Central memory CD4-positive, alpha-beta T cell (primary cell): ENCODE results near the gene DBNDD2.

ENCODE experiments used
- DNase-seq: peaks from one replicate; pipeline ENCODE4 v3.0.0; 2022
- total RNA-seq, 3 experiments: gene quantifications; one replicate each; lab custom pipeline; 2026; lab: John Stamatoyannopoulos, UW

The DBNDD2 gene, protein sequence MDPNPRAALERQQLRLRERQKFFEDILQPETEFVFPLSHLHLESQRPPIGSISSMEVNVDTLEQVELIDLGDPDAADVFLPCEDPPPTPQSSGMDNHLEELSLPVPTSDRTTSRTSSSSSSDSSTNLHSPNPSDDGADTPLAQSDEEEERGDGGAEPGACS
- 0.88 to 1.2 (median 1.1) reads per million in 3 experiments for total RNA-seq

DNA sequence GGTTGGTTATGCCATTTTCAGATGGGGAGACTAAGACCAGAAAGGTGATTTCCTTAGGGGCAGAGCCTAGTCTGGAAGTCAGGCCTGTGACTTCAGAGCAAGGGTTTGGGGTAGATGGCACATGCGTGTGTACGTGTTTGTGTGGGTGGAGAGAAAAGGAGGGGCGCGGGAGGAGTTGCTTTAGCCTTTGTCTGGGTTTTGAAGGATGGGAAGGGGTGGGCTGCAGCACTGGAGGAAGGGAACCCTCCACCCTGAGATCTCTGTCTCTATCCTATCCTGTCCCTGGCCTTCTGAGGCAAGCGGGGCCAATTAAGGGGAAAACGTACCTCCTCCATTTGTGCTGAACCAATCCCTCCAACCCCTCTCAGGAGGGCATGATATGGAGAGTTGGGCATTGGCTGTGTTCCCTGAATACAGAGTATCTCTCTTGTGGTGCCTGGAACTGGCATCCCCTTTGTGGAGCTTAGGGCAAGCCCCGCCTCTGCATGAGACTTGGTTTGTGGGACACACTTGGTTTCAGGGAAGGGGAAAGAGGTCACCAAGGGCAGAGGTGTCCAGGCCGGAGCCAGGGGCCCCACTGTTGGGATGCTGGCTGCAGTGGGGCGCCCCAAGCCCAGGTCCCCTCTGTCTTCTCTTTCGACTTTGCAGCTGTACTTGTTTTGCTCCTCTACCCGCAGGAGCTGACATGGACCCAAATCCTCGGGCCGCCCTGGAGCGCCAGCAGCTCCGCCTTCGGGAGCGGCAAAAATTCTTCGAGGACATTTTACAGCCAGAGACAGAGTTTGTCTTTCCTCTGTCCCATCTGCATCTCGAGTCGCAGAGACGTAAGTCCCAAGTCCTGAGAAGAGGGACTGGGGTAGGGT, at the start of gene DBNDD2:
TSS of gene DBNDD2 (plus strand) at position 507 of the 863 bp plus-strand sequence. CDS start at position 686, 179 bp downstream.
- peak; percentile 11 for DNase-seq

DNA sequence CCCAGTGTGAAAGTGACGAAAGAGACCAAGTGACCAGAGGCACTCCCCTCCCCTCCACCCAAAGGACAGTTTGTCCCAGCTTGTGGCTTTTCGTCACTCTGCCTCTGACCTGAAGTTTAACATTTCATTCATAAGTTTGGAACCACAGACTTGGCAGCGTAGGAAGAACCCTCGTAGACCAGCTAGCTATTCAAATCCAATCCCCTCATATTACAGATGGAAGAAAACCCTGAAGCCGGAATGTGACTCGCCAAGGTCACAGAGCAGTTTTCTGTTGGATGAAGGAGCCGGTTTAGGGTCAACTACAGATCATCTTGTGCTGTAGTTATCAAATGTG, 49.1 kb upstream of the DBNDD2 start:
- DNase-seq: no peak

DNA sequence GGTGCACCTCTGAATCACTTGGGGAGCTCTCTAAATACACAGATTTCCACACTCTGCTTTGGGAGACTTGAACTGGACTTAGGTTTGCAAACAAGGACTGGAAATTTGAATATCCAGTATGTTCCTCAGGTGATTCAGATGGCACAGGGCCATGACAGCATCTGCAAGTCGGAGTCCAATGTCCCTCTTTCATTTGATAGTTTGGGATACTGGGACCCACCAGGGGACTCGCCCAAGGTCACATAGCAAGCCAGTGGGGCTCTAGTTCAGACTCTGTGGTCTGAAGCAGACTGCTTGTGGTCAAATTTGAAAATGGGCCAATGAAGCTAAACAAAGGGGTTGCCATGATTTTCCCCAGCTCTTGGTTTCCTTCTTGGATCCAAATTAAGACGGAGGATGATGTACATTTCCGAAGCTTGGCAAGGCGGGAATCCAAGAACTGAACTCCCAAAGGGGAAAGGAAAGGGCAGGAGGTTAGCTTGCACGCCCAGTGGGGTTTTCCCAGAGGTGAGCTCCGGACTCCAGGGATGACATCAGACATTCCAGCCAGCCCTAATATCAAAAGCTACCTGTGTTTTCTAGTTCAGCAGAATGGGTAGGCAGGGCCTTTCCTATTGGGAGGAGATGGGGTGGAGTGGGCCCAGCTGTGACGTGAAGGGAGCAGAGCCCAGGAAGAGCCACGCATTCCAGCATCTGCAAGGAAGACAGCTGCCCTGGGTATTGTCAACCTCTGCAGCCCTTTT, 48.5 kb upstream of the DBNDD2 start:
- DNase-seq: no peak

DNA sequence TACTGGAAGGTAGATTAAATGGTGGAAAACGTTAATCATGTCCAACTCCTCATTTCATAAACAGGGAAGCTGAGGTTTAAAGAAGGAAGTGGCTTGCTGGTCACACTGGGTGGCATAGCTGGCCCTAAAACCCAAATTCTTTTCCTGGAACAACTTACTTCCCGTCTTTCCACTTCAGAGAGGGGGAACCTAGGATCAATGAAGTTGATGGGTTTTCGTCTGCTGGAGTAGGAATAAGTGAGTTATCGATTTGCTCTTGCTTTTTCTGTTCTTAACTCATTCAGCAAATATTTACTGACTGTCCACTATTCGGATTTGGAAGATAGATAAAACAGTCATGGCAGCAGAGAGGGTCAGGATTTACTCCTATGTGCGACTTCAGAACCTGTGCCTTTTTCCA, 46.3 kb upstream of the DBNDD2 start:
- no peak for DNase-seq

DNA sequence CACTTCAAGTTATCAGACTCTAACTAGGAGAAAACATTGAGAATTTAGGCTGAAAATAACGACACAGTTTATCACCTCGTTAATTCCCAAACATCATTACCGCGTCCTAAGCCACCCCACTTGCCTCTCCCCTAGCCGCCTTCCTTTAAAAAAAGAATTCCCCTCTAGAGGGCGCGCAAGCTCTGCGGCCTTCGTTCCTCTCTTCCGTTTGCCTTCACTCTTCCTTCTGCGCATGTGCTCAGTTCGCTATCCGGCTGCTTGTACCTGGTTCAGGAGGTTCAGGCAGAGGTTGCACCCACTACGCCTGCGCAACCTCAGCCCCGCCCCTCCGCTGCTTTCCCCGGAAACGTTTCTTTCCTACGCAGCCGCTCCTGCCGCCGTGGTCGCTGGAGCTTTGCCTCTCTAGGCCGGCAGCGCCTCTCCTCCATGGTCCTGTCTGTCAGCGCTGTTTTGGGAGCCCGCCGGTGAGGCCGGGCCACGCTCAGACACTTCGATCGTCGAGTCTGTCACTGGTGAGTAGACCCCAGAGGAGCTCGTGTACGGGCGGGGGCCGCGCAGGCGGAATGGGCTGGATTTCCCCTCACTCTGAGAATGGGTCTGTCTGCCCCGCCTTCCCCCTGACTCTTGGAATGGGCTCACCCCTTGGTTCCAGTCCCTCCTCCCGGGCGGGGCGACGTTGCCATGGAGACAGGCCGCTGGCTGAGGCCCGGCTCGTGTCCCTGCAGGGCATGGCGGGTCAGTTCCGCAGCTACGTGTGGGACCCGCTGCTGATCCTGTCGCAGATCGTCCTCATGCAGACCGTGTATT, 45.1 kb upstream of the DBNDD2 start, which contains the start of gene SYS1:
TSS of gene SYS1 (plus strand) at position 353 of the 807 bp plus-strand sequence. CDS start at position 729, 376 bp downstream.
- peak; percentile 98 for DNase-seq

DNA sequence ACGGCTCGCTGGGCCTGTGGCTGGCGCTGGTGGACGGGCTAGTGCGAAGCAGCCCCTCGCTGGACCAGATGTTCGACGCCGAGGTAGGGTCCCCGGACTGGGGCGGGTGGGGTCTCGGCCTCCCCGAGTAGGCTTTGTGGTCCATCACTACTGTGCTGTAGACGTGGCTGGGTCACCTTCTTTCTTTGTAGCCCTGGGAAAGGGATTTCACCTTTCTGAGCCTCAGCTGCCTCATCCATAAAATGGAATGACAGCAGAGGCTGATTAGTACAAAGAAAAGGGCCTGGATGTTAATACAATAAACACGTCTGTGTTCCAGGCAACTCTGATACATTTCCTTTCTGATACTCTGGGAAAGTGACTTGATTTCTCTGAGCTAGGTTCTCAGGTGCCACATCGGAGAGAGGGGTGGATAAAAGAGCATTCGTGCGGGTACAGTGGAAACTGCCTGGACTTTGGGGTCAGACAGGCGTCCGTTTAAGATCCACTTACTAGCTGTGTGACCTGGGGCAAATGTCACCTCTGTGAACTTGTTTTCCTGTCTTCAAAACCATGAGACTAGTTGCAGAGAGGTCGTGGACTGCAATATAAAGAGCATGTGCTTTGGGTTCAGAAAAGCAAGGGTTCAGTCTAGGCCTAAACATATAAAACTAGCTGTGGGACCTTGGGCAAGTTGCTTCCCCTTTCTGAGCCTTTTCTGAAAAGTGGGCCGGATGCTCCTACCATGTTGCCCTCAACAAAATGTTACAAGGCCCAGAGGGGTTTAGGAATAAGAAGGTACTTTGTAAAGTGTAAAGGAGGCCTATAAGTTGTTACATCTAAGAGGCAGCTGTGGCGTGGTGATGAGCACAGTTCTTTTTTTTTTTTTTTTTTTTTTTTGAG, 44.2 kb upstream of the DBNDD2 start:
- no peak for DNase-seq

DNA sequence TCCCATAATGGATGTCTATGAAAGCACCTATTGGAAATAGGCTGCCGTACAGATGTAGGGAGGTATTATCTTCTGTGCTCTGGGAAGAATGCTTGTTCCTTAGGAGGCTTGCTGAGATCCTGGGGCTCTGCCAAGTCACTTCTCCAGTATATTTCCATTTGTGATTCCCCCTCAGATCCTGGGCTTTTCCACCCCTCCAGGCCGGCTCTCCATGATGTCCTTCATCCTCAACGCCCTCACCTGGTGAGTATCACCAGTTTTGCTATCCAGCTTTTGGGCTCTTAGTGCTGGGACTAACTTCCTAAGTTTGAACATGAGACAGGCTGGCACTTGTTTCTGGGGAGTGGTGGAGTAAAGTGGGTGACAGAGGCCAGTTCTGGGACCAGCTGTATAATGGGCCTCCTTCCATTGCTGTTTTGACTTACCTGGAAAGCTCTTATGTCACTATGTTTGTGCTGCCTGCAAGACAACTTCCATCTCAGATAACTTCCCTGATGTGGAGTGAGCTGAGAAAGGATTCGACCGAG, 42.6 kb upstream of the DBNDD2 start:
- no peak for DNase-seq

DNA sequence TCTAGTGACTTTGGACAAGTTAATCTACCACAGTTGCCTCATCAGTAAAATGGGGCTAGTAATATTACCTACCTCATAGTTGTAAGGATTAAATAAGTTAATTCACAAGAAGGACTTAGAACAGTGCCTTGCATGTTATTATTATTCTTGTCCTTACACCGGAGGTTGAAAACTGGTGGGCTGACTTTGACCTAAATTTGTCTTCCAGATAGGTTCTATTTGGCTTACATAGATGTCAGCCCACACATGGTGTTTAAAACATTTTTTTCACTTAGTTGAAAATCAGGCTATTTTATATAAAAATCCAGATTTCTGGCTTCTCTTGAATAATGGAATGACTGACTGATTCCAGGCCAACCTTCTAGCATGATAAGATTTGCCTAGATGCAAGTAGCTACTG, 41.9 kb upstream of the DBNDD2 start:
- DNase-seq: no peak

DNA sequence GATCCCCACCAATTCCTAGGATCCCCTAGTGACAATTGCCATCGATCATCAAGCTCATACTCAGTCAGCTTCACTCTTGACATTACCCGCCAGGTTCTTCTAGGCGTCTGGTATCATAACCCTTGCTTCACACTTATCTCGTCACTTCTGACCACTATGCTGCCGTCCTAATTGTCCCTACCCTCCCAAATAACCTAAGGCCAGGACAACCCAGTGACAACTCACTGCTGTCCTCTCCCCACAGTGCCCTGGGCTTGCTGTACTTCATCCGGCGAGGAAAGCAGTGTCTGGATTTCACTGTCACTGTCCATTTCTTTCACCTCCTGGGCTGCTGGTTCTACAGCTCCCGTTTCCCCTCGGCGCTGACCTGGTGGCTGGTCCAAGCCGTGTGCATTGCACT, 41.5 kb upstream of the DBNDD2 start:
- DNase-seq: no peak

DNA sequence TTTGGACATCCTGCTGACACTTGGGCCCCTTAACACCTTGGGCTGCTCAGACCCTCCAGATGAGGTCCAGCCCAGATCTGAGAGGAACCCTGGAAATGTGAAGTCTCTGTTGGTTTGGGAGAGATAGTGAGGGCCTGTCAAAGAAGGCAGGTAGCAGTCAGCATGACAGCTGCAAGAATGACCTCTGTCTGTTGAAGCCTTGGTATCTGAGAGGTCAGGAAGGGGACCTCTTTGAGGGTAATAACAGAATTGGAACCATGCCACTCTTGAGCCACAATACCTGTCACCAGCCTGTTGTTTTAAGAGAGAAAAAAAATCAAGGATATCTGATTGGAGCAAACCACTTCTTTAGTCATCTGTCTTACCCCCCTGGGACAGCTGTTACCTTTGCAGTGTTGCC, 41.0 kb upstream of the DBNDD2 start:
- DNase-seq: no peak

DNA sequence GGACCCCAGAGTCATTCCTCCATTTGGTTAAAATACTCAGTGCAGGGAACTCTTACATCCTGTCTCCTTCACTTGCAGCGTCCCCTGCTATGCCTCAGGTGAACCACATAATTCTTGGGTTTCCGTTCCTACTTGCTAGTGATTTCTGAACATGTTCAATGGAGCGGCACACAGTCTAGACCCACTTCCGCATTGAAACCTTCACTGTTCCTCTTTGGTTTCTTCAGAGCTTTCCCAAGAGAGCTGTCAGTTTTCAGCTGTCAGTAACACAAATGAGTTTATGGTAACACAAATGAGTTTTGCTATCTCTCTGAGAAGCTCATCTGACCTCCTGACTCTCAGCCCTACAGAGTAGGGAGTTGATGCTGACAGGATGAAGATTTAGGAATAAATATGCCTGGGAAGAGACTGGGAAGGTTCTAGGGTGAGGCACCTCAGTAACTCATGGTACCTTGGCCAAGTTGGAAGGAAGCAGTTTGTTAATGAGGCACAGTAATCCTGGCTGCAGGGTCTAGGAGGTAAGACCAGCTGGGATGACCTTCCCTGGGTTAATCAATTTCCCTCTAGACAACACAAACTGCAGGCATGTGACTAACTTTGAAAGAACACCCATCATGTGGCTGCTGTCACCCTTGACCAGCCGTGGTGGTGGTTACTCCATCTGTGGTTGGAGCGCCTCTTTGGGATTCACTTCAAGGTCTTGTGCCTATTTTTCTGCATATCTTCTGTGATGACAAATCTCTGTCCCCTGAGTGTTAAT, 39.7 kb upstream of the DBNDD2 start:
- peak; percentile 64 for DNase-seq

DNA sequence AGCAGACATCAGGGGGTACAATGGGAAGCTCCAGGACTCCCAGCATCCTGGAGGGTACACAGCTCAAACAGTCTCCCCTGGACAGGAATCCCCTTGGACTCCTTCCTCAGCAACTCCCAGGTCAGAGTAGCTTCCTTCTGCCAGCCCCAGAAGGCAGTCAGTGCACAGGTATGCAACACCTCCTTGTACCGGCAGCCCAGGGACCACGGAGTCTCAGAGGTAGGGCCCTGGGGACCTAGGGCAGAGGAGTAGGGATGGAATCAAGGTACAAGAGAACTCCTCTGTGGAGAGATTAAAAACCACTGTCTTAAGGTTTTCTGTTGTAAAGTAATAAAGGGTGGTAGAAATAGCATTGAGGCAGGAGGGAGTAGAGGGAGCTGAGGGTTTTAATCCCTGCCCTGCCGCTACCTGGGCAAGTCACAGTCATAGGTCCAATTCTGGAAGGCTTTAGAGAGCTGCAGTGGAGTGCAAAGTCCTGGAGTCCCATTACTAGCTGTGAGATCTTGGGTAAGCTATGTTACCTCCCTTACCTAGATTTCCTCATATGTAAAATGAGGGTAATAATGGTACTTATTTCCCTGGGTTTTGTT, 37.4 kb upstream of the DBNDD2 start:
- DNase-seq: no peak

DNA sequence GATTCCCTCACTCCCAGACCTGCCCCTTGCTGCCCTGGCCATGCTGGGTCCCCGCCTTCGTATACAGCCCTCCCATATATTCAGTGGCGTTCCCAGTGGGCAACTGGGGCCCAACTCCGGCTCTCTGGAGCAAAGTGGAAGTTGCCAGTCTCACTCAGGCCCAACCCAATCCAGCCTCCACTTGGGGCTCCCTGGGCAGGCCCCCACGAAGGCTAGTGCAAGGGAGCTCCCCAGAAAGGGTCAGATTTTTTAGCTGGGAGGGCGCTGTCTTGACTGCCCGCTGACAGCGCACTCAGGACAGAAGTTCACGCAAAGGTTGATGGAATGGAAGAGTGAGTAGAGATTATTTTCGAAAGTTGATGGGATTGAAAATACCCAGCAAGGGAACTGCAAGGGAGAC, 35.8 kb upstream of the DBNDD2 start:
- no peak for DNase-seq

DNA sequence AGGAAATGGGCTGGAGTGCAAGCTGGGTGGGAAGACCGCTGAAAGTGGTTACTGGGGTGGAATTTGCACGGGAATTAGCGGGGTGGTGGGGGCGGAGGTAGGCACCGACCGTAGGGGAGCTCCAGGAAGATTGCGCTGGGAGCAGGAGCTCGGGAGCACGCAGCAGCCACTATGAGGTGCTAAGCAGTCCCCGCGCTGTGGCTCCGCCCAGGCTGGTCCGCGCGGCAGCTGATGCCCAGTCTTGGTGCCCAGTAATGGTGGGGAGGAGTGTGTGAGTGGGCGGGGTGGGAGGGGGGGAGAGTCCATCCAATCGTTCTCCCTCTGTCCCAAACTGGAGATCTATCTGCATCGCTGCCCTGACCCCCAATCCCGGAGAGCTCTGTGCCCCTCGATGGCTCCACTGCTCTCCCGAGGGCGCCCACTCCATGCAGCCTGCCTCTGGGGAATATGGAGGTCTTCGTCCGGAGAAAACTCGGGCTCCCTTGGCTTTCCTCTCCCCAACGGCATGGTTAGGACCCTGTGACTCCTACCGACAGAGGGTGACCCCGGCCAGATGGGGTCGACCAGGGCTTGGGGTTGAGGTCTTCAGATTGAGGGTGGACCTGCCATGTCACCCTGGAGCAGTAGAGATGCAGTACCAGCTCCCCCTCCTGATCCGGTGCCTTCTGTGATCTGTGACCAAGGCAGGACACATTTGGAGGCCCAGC, 35.3 kb upstream of the DBNDD2 start:
- no peak for DNase-seq

DNA sequence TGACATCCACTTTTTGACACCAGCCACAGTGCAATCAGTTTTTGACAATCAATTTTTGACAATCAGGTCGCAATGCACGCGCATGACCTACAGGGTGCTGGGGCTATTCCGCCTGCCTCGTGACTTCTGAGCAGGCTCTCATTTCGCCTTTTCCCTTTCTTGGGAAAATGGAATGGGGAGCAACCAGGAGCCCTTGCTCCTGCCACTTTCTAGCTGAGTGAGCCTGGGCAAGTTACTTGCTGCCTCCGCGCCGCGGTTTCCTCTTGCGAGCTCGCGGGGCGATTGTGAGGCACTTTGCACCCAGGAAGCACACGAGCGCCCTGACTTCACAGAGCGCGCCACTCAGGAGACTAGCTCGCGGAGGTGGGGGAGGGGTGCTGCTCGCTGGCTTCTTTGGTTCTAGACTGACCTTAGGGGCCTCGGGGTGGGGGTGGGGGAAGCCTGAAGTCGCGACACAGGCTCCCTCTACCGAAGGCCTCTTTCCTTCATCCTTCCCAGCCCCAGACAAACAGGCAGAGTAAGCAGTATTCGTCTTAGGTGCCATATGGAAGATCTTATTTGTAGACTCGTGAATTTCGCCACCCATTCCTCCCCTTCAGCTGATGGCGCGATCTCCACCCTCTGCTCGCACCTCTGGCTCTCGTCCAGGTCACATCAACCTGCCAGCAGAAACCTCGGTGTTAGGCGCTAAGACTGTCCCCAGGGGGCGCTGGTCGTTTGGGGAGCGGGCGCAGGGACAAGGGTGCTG, 34.6 kb upstream of the DBNDD2 start:
- DNase-seq: peak; percentile 85

DNA sequence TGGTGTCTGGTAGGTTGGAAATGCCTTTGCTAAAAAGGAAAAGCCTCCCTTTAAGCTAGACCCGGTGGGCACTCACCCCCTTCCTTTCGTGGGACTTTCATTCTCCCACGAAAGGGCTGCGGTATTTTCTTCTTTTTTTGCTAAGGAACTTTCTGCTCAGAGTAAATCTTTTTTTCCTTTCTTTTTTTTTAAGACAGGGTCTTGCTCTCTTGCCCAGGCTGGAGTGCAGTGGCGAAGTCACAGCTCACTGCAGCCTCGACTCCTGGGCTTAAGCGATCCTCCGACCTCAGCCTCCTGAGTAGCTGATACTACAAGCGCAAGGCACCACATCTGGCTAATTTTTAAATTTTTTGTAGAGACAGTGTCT, 34.0 kb upstream of the DBNDD2 start:
- DNase-seq: no peak

DNA sequence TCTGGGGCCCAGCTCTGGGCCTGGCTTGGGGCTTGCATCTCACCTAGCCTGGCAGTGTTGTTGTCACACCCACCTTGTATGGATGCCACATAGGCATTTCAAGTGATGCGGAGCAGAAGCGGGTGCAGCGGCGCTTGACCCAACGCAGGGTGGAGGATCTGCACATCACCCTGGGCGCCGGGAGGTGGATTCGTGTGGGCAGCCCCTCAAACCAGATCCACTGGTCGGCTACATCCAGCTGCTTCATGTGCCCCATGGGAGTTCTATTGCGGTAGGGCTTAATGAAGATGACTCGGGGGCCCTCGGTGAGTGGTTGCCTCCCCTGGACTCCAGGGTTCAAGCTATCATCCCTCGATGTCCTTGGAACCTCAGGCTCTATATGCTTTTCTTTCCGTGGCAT, 33.1 kb upstream of the DBNDD2 start:
- DNase-seq: no peak

DNA sequence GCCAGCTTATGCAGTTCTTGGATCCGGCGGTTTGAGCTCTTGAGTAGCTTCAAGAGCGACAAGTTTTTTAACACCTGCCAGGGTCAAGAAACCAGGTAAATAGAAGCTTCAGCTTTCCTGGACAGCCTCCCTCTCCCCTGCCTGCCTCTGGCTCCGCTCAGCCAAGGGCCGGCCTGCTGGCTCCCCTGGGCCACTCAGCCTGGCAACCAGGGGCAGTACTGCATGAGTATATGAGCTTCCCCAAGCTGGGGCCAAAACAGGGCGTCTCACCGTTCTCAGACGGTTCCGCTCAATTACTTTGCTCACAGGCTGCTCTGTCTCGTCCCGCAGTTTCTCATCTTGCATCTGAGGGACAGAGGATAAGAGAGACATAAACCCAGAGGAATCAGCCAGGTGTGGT, 30.8 kb upstream of the DBNDD2 start:
- DNase-seq: no peak

DNA sequence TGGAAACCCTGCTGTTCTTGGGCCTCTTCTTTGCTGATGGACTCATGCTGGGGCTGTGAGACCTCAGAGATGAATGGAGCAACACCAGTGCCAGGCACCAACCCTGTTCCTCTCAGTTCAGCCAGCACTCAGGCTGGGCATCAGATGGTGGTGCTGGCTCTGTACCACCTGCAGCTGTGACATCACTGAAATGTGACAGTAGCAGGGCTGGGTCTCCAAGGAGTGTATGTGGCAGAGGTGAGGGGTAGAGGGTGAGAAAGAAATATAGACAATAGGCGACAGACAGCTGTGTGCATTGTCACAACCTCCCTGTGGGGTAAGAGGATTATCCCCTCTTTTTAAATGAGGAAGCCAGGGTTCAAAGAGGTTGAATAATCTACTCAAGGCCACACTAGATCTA, 29.9 kb upstream of the DBNDD2 start, which contains the start of gene TP53TG5:
TSS of gene TP53TG5 (minus strand) at position 135 of the 400 bp plus-strand sequence. CDS start at position 46, 89 bp downstream.
- no peak for DNase-seq
